HepG2 (cell line): ENCODE data around the gene CCDC88C. TPM values are rescaled to one million over a fixed set of nuclear protein-coding genes. Genes with fewer than 3 reads are reported as not detected.

Experiments used
- ATAC-seq: fragments of 200-7000 bp; cut with Tn5 transposase; 3 replicates; pipeline ENCODE4 v1.9.1; 2020; ENCODE audit warnings: mild to moderate bottlenecking, moderate library complexity
- BruUV-seq: library from RNA; stranded (reverse); fragments of 400-500 nt; replicated peaks from 2 replicates; lab custom pipeline; 2021; lab: Mats Ljungman, UMichigan
- CTCF ChIA-PET: fragments of 300-600 bp; formaldehyde crosslinking; extraction: SDS; loops from one replicate; lab custom pipeline; 2021; ENCODE audit warnings: low total read pairs, inconsistent platforms, low intra/inter-chr PET ratio; lab: Yijun Ruan, JAX
- POLR2A ChIA-PET: fragments of 350-600 bp; sonication (Branson Sonifier 250); formaldehyde crosslinking; loops from one replicate; lab custom pipeline; 2020; ENCODE audit warnings: antibody characterized with exemption, inconsistent platforms; lab: Yijun Ruan, JAX
- DNase-seq: peaks from one replicate; pipeline ENCODE4 v3.0.0-alpha.2; 2015; ENCODE audit warnings: low spot score
- FAIRE-seq: peaks from 3 replicates; lab custom pipeline; 2011; peaks lifted over from hg19 to GRCh38; lab: Jason Lieb, UNC
- H2AFZ ChIP-seq: one replicate; pipeline ENCODE4 v1.6.1; 2011; ENCODE audit warnings: low read length, inconsistent platforms
- H3K27ac ChIP-seq: fragments of 300-600 bp; 3 replicates; pipeline ENCODE4 v1.8.0; 2011; ENCODE audit warnings: mixed run types, mild to moderate bottlenecking, mixed read lengths, low read length, inconsistent platforms; ENCODE audit not compliant: insufficient read depth; ENCODE audit errors: extremely low read length
- H3K27me3 ChIP-seq, 2 experiments: fragments of 200-600 bp in 1 of 2; 2 replicates in 1 of 2; 3 replicates in 1 of 2; pipeline versions ENCODE4 v1.6.0 to v1.8.0; 2011; ENCODE audit warnings: low read length in 2 of 2, mild to moderate bottlenecking in 2 of 2, moderate library complexity in 2 of 2, inconsistent platforms in 1 of 2; ENCODE audit not compliant: insufficient read depth in 2 of 2, control insufficient read depth in 1 of 2
- H3K36me3 ChIP-seq, 2 experiments: fragments of 200-600 bp in 1 of 2; replicated peaks in 1 of 2; 2 replicates in 1 of 2; 3 replicates in 1 of 2; pipeline versions ENCODE4 v1.5.1 to v1.8.0; 2011; ENCODE audit warnings: low read length in 2 of 2, inconsistent platforms in 1 of 2; ENCODE audit not compliant: insufficient read depth in 2 of 2, control insufficient read depth in 1 of 2
- H3K4me1 ChIP-seq: 2 replicates; pipeline ENCODE4 v1.5.1; 2012; ENCODE audit warnings: low read length, inconsistent platforms; ENCODE audit not compliant: insufficient read depth
- H3K4me2 ChIP-seq: 2 replicates; pipeline ENCODE4 v1.6.0; 2011; ENCODE audit warnings: low read depth, low read length, inconsistent platforms
- H3K4me3 ChIP-seq, 3 experiments: fragments of 200-600 bp in 1 of 3; sonication (generic), shearing (Covaris generic) in 1 of 3; replicated peaks in 1 of 3; 2 replicates each; pipeline ENCODE4 v1.5.1; 2011 to 2016; ENCODE audit warnings: low read length in 3 of 3, inconsistent platforms in 2 of 3, low read depth in 2 of 3, mild to moderate bottlenecking in 2 of 3, control low read depth in 1 of 3, mixed read lengths in 1 of 3; ENCODE audit not compliant: insufficient read depth in 1 of 3
- H3K79me2 ChIP-seq: one replicate; pipeline ENCODE4 v1.6.1; 2011; ENCODE audit warnings: low read length, inconsistent platforms; ENCODE audit not compliant: insufficient read depth
- H3K9ac ChIP-seq: 2 replicates; pipeline ENCODE4 v1.6.0; 2011; ENCODE audit warnings: mild to moderate bottlenecking, low read depth, low read length, inconsistent platforms; ENCODE audit not compliant: insufficient read depth
- H3K9me3 ChIP-seq: 2 replicates; pipeline ENCODE4 v1.5.1; 2012; ENCODE audit warnings: mild to moderate bottlenecking, low read length
- H4K20me1 ChIP-seq: 2 replicates; pipeline ENCODE4 v1.6.0; 2011; ENCODE audit warnings: inconsistent platforms, mild to moderate bottlenecking, low read length, moderate library complexity; ENCODE audit not compliant: insufficient read depth
- ZFAT ChIP-seq: sonication (generic); formaldehyde crosslinking; conservative IDR thresholded peaks from 2 replicates; pipeline ENCODE4 v1.8.1; 2023; ENCODE audit warnings: missing genetic modification reagents, inconsistent platforms
- ZFP41 ChIP-seq: sonication (generic); formaldehyde crosslinking; IDR thresholded peaks from 2 replicates; pipeline ENCODE4 v1.4.0; 2020; ENCODE audit warnings: mild to moderate bottlenecking, missing genetic modification reagents, borderline replicate concordance
- WGBS: methylation state at CpG from one replicate; pipeline ENCODE4 v1.1.6; 2017; ENCODE audit warnings: low lambda C conversion rate; 5-methylcytosine and 5-hydroxymethylcytosine counted together
- in situ Hi-C: cut with HindIII; loops from 2 replicates; pipeline ENCODE4 v1.10.0; 2017; ENCODE audit warnings: low pct_unique_long_range_greater_than_20kb; ENCODE audit not compliant: extremely low pct_ligation_motif_present
- intact Hi-C: fragments of 100-400 bp; cut with micrococcal nuclease; formaldehyde crosslinking; loops from one replicate; pipeline ENCODE4 v1.10.0; 2022; ENCODE audit not compliant: unreplicated experiment
- polyA plus RNA-seq, 8 experiments: library from polyadenylated mRNA; depleted of rRNA in 3 of 8; stranded (reverse) in 7 of 8; unstranded in 1 of 8; fragments of >200 nt; fragmentation: Illumina TruSeq in 4 of 8; extraction: Trizol in 4 of 8; gene quantifications; 2 replicates each; pipeline versions ENCODE4 v1.2.1 to v1.2.3, GENCODE V29; 2011 to 2016; ENCODE audit warnings: low read depth in 4 of 8, missing spikeins in 1 of 8, mixed read lengths in 1 of 8; ENCODE audit not compliant: insufficient read depth in 1 of 8
- total RNA-seq, 5 experiments: library from RNA; depleted of rRNA; stranded (reverse); fragments of >200 nt; fragmentation: Illumina TruSeq; extraction: Trizol; gene quantifications; 2 replicates each; pipeline ENCODE4 v1.2.3, GENCODE V29; 2016; ENCODE audit warnings: low read depth in 1 of 5

CCDC88C gene
- total and polyA plus RNA-seq, 2 of the 13 experiments (the other 11 are each of a cell fraction or from before 2014, with no cell fraction given): 3.6 to 11.7 TPM

DNA sequence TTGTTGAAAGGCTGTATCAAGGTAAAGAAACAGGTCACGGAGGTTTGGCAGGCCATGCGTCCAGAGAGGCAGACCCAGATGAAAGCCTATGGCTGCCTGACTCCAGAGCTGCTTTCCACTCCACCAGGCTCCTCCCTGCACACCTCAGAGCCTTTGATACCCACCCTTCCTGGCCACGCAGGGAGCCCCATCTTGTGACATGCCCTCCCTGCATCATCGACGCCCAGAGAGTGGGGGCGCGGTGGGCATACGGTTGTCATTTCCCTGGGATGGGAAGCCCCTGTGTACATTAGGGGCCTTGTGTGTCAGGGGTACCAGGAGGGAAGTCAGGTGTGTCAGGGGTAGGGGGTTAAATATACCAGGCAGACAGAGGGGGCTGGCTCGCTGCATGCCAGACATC lies 142.8 kb downstream of the CCDC88C start:
- DNase-seq (no peak), FAIRE-seq (no peak), ATAC-seq (no peak)
- no peak overlapping the region for H3K4me3 ChIP-seq
- intact Hi-C loops: no loop called here
- no TSS peak for BruUV-seq
- H2AFZ ChIP-seq: no peak overlapping the region
- H3K9me3 ChIP-seq: no peaks in the 10 kb centered on the region
- no peaks in the 10 kb centered on the region for H3K27me3 ChIP-seq
- H3K27ac ChIP-seq: no peak overlapping the region
- H3K79me2 ChIP-seq: no peaks in the 10 kb centered on the region
- no peak for TF ChIP-seq ZFAT (CRISPR knock-in tag)
- H3K4me1 ChIP-seq: peaks cover 6% of the 10 kb centered on the region; the same call in 1 of the 2 replicates
- no peak overlapping the region for H3K4me2 ChIP-seq
- CTCF ChIA-PET: no interaction called here
- no peaks in the 10 kb centered on the region for H4K20me1 ChIP-seq
- POLR2A ChIA-PET: no interaction called here
- in situ Hi-C loops: no loop called here
- WGBS: 98% methylated on average over 6 of the region's 9 CpGs
- H3K9ac ChIP-seq: no peak overlapping the region
- peaks cover 7 to 31% of the 10 kb centered on the region in 2 experiments; a peak in 4 of 5 replicates for H3K36me3 ChIP-seq

- DNase-seq (no peak), ATAC-seq (no peak), FAIRE-seq (no peak)
- Histone ChIP-seq H4K20me1 (no peaks in the 10 kb centered on the region), H3K79me2 (no peaks in the 10 kb centered on the region), H3K36me3 (peaks cover 5 to 22% of the 10 kb centered on the region in 2 experiments; a peak in 4 of 5 replicates), H3K27me3 (no peaks in the 10 kb centered on the region), H2AFZ (no peak overlapping the region), H3K27ac (no peak overlapping the region), H3K9ac (no peak overlapping the region), H3K9me3 (no peaks in the 10 kb centered on the region), H3K4me2 (no peak overlapping the region), H3K4me3 (no peak overlapping the region), H3K4me1 (peaks cover 6% of the 10 kb centered on the region; the same call in 1 of the 2 replicates)
- no peak for TF ChIP-seq ZFP41 (CRISPR knock-in tag)
- intact Hi-C loops: no loop called here
- WGBS: 96% methylated on average over 13 of the region's 13 CpGs
- POLR2A ChIA-PET: no interaction called here
- BruUV-seq: no TSS peak
- CTCF ChIA-PET: no interaction called here
- in situ Hi-C loops: no loop called here
Measured at GRCh38 chr14:91273885-91274273, 143.7 kb downstream of the CCDC88C start.
